ENCODE results near the gene CFAP119. TPM values are rescaled to one million over a fixed set of nuclear protein-coding genes. Genes with fewer than 3 reads are reported as not detected.

The CFAP119 gene
- total and polyA plus RNA-seq, 12 donors: 2.3 to 37.6 (median 8.0) TPM

GRCh38 chr16:30738984-30739951 is 22.6 kb downstream of the CFAP119 start:
- no peak overlapping the region for H3K4me3 ChIP-seq
- H3K36me3 ChIP-seq (replicated peaks in 1 of 2): peaks cover 0 to 64% of the 10 kb centered on the region in 2 donors
- H3K9me3 ChIP-seq (replicated peaks in 1 of 3): no peaks in the 10 kb centered on the region
- intact Hi-C loops (cut with DNase I): no loop called here
- DNase-seq: no peak
- WGBS, 4 donors: 84 to 90% (median 87%) methylated on average over 23 to 37 of the region's 37 CpGs
- peak overlapping the region in 2 of 5 donors; percentile 77 to 84 for H3K27ac ChIP-seq
- TF ChIP-seq POLR2A (IDR thresholded peaks at IDR 0.05) (no peak), CTCF (IDR thresholded peaks at IDR 0.05) (no peak)
- H3K4me1 ChIP-seq (replicated peaks in 1 of 2): peaks cover 10 to 23% of the 10 kb centered on the region in 2 donors
- no peaks in the 10 kb centered on the region for H3K27me3 ChIP-seq

GRCh38 chr16:30737794-30738648 is 23.8 kb downstream of the CFAP119 start:
- intact Hi-C loops (cut with DNase I): no loop called here
- Histone ChIP-seq H3K4me1 (replicated peaks in 1 of 2) (peaks cover 10 to 23% of the 10 kb centered on the region in 2 donors), H3K27me3 (no peaks in the 10 kb centered on the region), H3K27ac (no peak overlapping the region), H3K9me3 (replicated peaks in 1 of 3) (no peaks in the 10 kb centered on the region), H3K4me3 (no peak overlapping the region), H3K36me3 (replicated peaks in 1 of 2) (peaks cover 0 to 69% of the 10 kb centered on the region in 2 donors)
- DNase-seq: no peak
- no peak for TF ChIP-seq POLR2A (IDR thresholded peaks at IDR 0.05)
- TF ChIP-seq CTCF (IDR thresholded peaks at IDR 0.05): no peak
- 89 to 94% (median 92%) methylated on average over 16 to 25 of the region's 25 CpGs for whole genome bisulfite sequencing, 4 donors

GRCh38 chr16:30736995-30737793 is 24.7 kb downstream of the CFAP119 start:
- DNase-seq: peak in 1 of 7 donors; percentile 15
- intact Hi-C loops (cut with DNase I): no loop called here
- Histone ChIP-seq H3K4me1 (replicated peaks in 1 of 2) (peaks cover 10 to 23% of the 10 kb centered on the region in 2 donors), H3K36me3 (replicated peaks in 1 of 2) (peaks cover 0 to 77% of the 10 kb centered on the region in 2 donors), H3K27ac (no peak overlapping the region), H3K27me3 (no peaks in the 10 kb centered on the region), H3K9me3 (replicated peaks in 1 of 3) (no peaks in the 10 kb centered on the region), H3K4me3 (no peak overlapping the region)
- TF ChIP-seq POLR2A (IDR thresholded peaks at IDR 0.05): no peak
- no peak for TF ChIP-seq CTCF (IDR thresholded peaks at IDR 0.05)
- WGBS, 4 donors: 91 to 94% (median 93%) methylated on average over 16 to 17 of the region's 17 CpGs
